PFSK-1 (cell line): ENCODE measurements around the gene RAP1GAP2.

ENCODE experiments used
- FOXP2 ChIP-seq: optimal IDR thresholded peaks from 2 replicates; pipeline ENCODE3; 2011; ENCODE audit warnings: borderline replicate concordance, control low read depth, inconsistent platforms; ENCODE audit not compliant: insufficient read depth; ENCODE audit errors: extremely low read length, extremely low read depth
- POLR2AphosphoS5 ChIP-seq: IDR thresholded peaks from 2 replicates; pipeline ENCODE4 v1.6.1; 2012; ENCODE audit warnings: low read depth, mild to moderate bottlenecking, control low read depth, low read length, moderate library complexity
- SIN3A ChIP-seq: IDR thresholded peaks from 2 replicates; pipeline ENCODE4 v1.6.1; 2012; ENCODE audit warnings: mild to moderate bottlenecking, low read length, moderate library complexity, borderline replicate concordance; ENCODE audit not compliant: insufficient read depth
- TAF1 ChIP-seq: IDR thresholded peaks from 2 replicates; pipeline ENCODE4 v1.6.1; 2012; ENCODE audit warnings: low read length, control low read depth, borderline replicate concordance; ENCODE audit not compliant: insufficient read depth
- TF ChIP-seq, protein P1 (sequence below), 2 experiments: IDR thresholded peaks; 2 replicates each; pipeline versions ENCODE4 v1.6.1 to v1.8.0; 2011 to 2012; ENCODE audit warnings: low read depth in 2 of 2, low read length in 2 of 2, control low read depth in 1 of 2, inconsistent platforms in 1 of 2, mild to moderate bottlenecking in 1 of 2, moderate library complexity in 1 of 2; ENCODE audit not compliant: insufficient read depth in 1 of 2

DNA sequence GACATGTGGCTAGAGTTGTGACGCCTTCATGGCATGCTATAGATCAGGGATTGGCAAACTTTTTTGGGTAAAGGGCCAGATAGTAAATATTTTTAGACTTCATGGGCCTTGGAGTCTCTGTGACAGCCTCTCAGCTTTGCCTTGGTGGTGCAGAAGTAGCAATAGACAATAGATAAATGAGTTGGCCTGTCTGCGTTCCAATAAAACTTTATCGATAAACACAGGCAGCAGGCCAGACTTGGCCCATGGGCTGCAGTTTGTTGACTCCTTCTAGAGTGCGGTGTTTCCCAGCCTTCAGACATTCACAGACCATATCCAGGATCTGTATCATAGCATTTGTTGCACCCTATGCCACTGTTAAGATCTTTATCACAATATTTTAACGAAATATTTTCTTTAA lies 190.7 kb downstream of the RAP1GAP2 start:
- TF ChIP-seq POLR2AphosphoS5 (no peak), SIN3A (no peak), TAF1 (no peak), FOXP2 (no peak)
- TF ChIP-seq, protein P1, sequence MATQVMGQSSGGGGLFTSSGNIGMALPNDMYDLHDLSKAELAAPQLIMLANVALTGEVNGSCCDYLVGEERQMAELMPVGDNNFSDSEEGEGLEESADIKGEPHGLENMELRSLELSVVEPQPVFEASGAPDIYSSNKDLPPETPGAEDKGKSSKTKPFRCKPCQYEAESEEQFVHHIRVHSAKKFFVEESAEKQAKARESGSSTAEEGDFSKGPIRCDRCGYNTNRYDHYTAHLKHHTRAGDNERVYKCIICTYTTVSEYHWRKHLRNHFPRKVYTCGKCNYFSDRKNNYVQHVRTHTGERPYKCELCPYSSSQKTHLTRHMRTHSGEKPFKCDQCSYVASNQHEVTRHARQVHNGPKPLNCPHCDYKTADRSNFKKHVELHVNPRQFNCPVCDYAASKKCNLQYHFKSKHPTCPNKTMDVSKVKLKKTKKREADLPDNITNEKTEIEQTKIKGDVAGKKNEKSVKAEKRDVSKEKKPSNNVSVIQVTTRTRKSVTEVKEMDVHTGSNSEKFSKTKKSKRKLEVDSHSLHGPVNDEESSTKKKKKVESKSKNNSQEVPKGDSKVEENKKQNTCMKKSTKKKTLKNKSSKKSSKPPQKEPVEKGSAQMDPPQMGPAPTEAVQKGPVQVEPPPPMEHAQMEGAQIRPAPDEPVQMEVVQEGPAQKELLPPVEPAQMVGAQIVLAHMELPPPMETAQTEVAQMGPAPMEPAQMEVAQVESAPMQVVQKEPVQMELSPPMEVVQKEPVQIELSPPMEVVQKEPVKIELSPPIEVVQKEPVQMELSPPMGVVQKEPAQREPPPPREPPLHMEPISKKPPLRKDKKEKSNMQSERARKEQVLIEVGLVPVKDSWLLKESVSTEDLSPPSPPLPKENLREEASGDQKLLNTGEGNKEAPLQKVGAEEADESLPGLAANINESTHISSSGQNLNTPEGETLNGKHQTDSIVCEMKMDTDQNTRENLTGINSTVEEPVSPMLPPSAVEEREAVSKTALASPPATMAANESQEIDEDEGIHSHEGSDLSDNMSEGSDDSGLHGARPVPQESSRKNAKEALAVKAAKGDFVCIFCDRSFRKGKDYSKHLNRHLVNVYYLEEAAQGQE (IDR thresholded peaks at IDR 0.05; ENCODE audit: insufficient read depth in 1 of 2, low read depth in 2 of 2, low read length in 2 of 2), result no peak
